PC-9 (cell line): ENCODE measurements around the gene LSM10. TPM values are rescaled to one million over a fixed set of nuclear protein-coding genes. Genes with fewer than 3 reads are reported as not detected.

Experiments used
- BruUV-seq: library from RNA; stranded (reverse); fragments of 400-500 nt; replicated peaks from 2 replicates; lab custom pipeline; 2021; lab: Mats Ljungman, UMichigan
- CTCF ChIA-PET: fragments of 300-600 bp; sonication (Branson Sonifier 250); formaldehyde crosslinking; loops from one replicate; lab custom pipeline; 2022; ENCODE audit warnings: antibody characterized with exemption; lab: Charles Lee
- POLR2A ChIA-PET: fragments of 300-600 bp; sonication (Branson Sonifier 250); formaldehyde crosslinking; loops from one replicate; lab custom pipeline; 2022; ENCODE audit warnings: antibody characterized with exemption; ENCODE audit not compliant: unreplicated experiment; lab: Charles Lee
- DNase-seq, 2 experiments: peaks; one replicate each; pipeline versions ENCODE4 v3.0.0 to v3.0.0-alpha.2; 2015 to 2022; ENCODE audit warnings: mixed read lengths in 1 of 2
- H2AFZ ChIP-seq: fragments of 200-600 bp; sonication (generic); 2 replicates; pipeline ENCODE4 v1.8.1; 2017; ENCODE audit warnings: antibody characterized with exemption
- H3F3A ChIP-seq: fragments of 200-600 bp; sonication (generic); 2 replicates; pipeline ENCODE4 v1.8.1; 2017; ENCODE audit warnings: antibody characterized with exemption, mild to moderate bottlenecking, low read depth; ENCODE audit not compliant: insufficient read depth
- H3K27ac ChIP-seq: fragments of 200-600 bp; sonication (generic); 2 replicates; pipeline ENCODE4 v1.6.1; 2016; ENCODE audit warnings: mixed run types
- H3K27me3 ChIP-seq: fragments of 200-600 bp; sonication (generic); 2 replicates; pipeline ENCODE4 v1.6.1; 2016; ENCODE audit warnings: low read depth, mixed run types; ENCODE audit not compliant: insufficient read depth
- H3K36me3 ChIP-seq: fragments of 200-600 bp; sonication (generic); 2 replicates; pipeline ENCODE4 v1.6.1; 2016; ENCODE audit warnings: low read depth, mixed run types
- H3K4me1 ChIP-seq: fragments of 200-600 bp; sonication (generic); replicated peaks from 2 replicates; pipeline ENCODE4 v1.6.1; 2016; ENCODE audit warnings: mixed run types; ENCODE audit not compliant: insufficient read depth
- H3K4me2 ChIP-seq: fragments of 200-600 bp; sonication (generic); 2 replicates; pipeline ENCODE4 v1.6.1; 2017; ENCODE audit warnings: mixed run types
- H3K4me3 ChIP-seq: fragments of 200-600 bp; sonication (generic); 2 replicates; pipeline ENCODE4 v1.6.1; 2016; ENCODE audit warnings: mixed run types
- H3K79me2 ChIP-seq: fragments of 200-600 bp; sonication (generic); 2 replicates; pipeline ENCODE4 v1.6.1; 2017; ENCODE audit warnings: low read depth, mixed run types
- H3K9me2 ChIP-seq: fragments of 200-600 bp; sonication (generic); 2 replicates; pipeline ENCODE4 v1.8.1; 2017; ENCODE audit warnings: mild to moderate bottlenecking; ENCODE audit not compliant: insufficient read depth
- H3K9me3 ChIP-seq: fragments of 200-600 bp; sonication (generic); 2 replicates; pipeline ENCODE4 v1.8.1; 2016; ENCODE audit warnings: low read depth; ENCODE audit not compliant: insufficient read depth
- H4K20me1 ChIP-seq: fragments of 200-600 bp; sonication (generic); 2 replicates; pipeline ENCODE4 v1.8.1; 2017; ENCODE audit not compliant: insufficient read depth
- EZH2 ChIP-seq: fragments of 200-600 bp; sonication (generic); IDR thresholded peaks from 2 replicates; pipeline ENCODE4 v1.8.0; 2017; ENCODE audit warnings: antibody characterized with exemption, low read depth
- intact Hi-C: fragments of 100-400 bp; cut with micrococcal nuclease; formaldehyde crosslinking; loops from one replicate; pipeline ENCODE4 v1.10.0; 2022; ENCODE audit not compliant: unreplicated experiment
- total RNA-seq: library from RNA; stranded (reverse); gene quantifications from 2 replicates; pipeline ENCODE4 v1.2.3, GENCODE V29; 2021
- TF ChIP-seq, protein P1 (sequence below): fragments of 200-600 bp; sonication (generic); conservative IDR thresholded peaks from 2 replicates; pipeline ENCODE4 v1.6.1; 2017; ENCODE audit warnings: mixed run types, antibody characterized with exemption, mild to moderate bottlenecking, moderate library complexity

Gene LSM10
- total RNA-seq, 1 experiment from 2014 or later: 39.7 TPM

DNA sequence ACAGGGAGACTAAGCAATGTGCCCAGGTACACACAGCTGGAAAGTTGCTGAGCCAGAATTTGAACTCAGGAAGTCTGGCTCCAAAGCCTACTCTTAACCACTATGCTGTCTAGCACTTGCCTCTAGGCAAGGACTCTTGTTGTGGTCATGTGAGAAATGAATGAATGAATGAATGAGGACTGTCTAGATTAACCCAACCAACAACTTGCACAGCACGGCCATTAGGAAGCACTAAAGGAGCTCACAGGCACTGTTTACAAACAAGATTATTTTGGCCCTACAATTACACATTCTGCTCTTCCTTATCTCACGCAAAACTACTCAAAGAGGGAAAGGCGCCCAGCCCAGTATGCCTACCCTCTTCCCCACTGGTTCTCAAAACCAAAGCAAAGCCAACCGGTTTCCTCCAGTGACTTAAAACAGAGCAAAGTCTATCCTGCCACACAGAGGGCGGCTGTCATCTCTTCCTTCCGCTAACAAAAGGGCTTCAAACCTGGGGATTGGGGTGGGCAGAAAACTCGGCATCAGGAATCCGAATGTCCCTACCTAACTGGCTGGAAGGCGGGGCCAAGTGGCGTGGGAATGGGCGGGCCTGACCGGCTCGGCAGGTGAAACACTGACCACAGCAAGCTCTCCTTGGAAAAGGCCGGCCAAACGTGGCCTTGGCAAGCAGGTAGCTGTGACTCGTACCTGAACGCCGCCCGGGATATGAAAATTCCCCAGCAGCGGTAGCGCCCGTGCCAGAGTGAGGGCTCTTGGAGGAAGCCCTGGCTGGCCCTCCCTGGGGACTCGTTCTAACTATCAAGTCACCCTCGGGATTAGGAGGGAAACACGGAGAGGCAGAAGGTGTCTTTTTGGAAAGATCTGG is 12.9 kb downstream of the LSM10 start:
- POLR2A ChIA-PET: interaction anchor here (0.5 to 1.2 kb wide), 4 partner anchors 13 to 190 kb away, joined by 3 to 9 read pairs (median 7); no protein-coding TSS in a partner anchor
- Histone ChIP-seq H3K9me2 (no peaks in the 10 kb centered on the region), H3K9me3 (no peaks in the 10 kb centered on the region), H3K4me3 (peak overlapping the region; percentile 98), H3K27ac (peak overlapping the region; percentile 99), H3K27me3 (no peaks in the 10 kb centered on the region), H4K20me1 (peaks cover 50% of the 10 kb centered on the region), H3K79me2 (peaks cover 57% of the 10 kb centered on the region), H3K36me3 (0 out of 2 replicates have a peak, but pooled peaks cover 7% of the 10 kb centered on the region), H3K4me1 (peaks cover 33% of the 10 kb centered on the region), H3K4me2 (peak overlapping the region; percentile 98), H2AFZ (peak overlapping the region; percentile 52; the same call in 1 of the 2 replicates), H3F3A (peaks cover 43% of the 10 kb centered on the region)
- TSS peak; percentile 61 for BruUV-seq
- TF ChIP-seq, protein P1, sequence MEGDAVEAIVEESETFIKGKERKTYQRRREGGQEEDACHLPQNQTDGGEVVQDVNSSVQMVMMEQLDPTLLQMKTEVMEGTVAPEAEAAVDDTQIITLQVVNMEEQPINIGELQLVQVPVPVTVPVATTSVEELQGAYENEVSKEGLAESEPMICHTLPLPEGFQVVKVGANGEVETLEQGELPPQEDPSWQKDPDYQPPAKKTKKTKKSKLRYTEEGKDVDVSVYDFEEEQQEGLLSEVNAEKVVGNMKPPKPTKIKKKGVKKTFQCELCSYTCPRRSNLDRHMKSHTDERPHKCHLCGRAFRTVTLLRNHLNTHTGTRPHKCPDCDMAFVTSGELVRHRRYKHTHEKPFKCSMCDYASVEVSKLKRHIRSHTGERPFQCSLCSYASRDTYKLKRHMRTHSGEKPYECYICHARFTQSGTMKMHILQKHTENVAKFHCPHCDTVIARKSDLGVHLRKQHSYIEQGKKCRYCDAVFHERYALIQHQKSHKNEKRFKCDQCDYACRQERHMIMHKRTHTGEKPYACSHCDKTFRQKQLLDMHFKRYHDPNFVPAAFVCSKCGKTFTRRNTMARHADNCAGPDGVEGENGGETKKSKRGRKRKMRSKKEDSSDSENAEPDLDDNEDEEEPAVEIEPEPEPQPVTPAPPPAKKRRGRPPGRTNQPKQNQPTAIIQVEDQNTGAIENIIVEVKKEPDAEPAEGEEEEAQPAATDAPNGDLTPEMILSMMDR: no peak
- TF ChIP-seq EZH2: no peak
- CTCF ChIA-PET: interaction anchor here (0.6 to 1.0 kb wide), 4 partner anchors 13 to 255 kb away, joined by 3 to 12 read pairs (median 4); partner anchors contain the start of gene LSM10
- intact Hi-C loops: loop anchor here (5.0 to 10.0 kb wide), 2 partner anchors 80 to 1093 kb away; partner anchors contain the start of gene SH3D21
- DNase-seq: peak; percentile 83 to 92

DNA sequence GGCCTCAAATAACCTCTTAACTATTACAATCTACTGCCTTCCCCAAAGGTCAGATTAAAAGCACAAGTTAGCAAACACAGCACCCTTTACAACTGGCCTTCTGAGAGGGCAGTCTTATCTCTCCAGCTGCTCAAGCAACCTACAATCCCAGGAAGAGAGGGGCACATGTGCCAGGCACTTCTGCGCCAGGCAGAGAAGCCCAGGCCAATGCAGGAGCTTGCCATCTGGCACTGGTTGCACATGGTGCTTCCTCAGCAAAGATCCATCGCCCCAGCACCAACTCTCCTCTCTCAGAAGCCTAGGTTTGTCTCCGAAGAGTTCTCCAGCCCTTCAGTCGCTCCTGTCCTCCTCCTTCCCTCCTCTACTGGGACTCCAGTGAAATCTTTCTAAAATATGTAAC is 14.5 kb downstream of the LSM10 start:
- POLR2A ChIA-PET: no interaction called here
- TF ChIP-seq EZH2: no peak
- TF ChIP-seq, protein P1: no peak
- H3K4me3 ChIP-seq: no peak overlapping the region
- no peaks in the 10 kb centered on the region for H3K9me3 ChIP-seq
- H3K36me3 ChIP-seq: 0 out of 2 replicates have a peak, but pooled peaks cover 7% of the 10 kb centered on the region
- H3K4me1 ChIP-seq: peaks cover 29% of the 10 kb centered on the region
- intact Hi-C loops: loop anchor here (10.0 kb wide), 1 partner anchor 78 kb away; the partner anchor contains the start of gene SH3D21
- peaks cover 51% of the 10 kb centered on the region for H4K20me1 ChIP-seq
- no peaks in the 10 kb centered on the region for H3K9me2 ChIP-seq
- BruUV-seq: no TSS peak
- peak overlapping the region; percentile 98 for H3K4me2 ChIP-seq
- H2AFZ ChIP-seq: no peak overlapping the region
- H3K27ac ChIP-seq: no peak overlapping the region
- peaks cover 38% of the 10 kb centered on the region for H3F3A ChIP-seq
- DNase-seq: no peak
- CTCF ChIA-PET: interaction anchor here (0.6 kb wide), 2 partner anchors 11 to 36 kb away, joined by 3 to 4 read pairs; no protein-coding TSS in a partner anchor
- H3K27me3 ChIP-seq: no peaks in the 10 kb centered on the region
- peaks cover 70% of the 10 kb centered on the region for H3K79me2 ChIP-seq

DNA sequence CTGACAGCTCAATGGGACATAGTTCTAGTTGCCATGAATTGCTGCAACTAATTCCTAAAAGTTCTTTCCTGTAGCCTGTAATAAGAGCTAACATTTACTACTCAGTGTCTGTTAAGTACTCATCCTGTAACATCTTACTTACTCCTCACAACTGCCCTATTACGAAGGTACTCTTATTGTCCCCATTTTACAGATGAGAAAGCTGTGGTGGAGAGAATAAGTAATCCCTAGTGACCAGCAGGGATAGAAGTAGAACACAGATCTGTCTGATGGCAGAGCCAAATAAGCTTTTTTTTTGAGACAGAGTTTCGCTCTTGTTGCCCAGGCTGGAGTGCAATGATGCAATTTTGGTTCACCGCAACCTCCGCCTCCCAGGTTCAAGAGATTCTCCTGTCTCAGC is 15.0 kb downstream of the LSM10 start:
- BruUV-seq: no TSS peak
- TF ChIP-seq, protein P1: no peak
- no peak for TF ChIP-seq EZH2
- Histone ChIP-seq H3K27me3 (no peaks in the 10 kb centered on the region), H3K36me3 (0 out of 2 replicates have a peak, but pooled peaks cover 7% of the 10 kb centered on the region), H3K4me2 (no peak overlapping the region), H2AFZ (no peak overlapping the region), H3K4me1 (peaks cover 23% of the 10 kb centered on the region), H3K4me3 (no peak overlapping the region), H3K79me2 (peaks cover 76% of the 10 kb centered on the region), H3K9me3 (no peaks in the 10 kb centered on the region), H3K9me2 (no peaks in the 10 kb centered on the region), H3F3A (peaks cover 32% of the 10 kb centered on the region), H4K20me1 (peaks cover 51% of the 10 kb centered on the region), H3K27ac (no peak overlapping the region)
- POLR2A ChIA-PET: no interaction called here
- intact Hi-C loops: loop anchor here (10.0 kb wide), 1 partner anchor 78 kb away; the partner anchor contains the start of gene SH3D21
- CTCF ChIA-PET: interaction anchor here (0.5 to 0.6 kb wide), 2 partner anchors 37 to 92 kb away, joined by 4 read pairs; no protein-coding TSS in a partner anchor
- DNase-seq: no peak
